Suppressor macrophage treated with lipopolysaccharide for 4 hours (primary cell): ENCODE measurements around the gene GRK7.
"Not testable (repeated sequence)": the region's sequence is repeated elsewhere in the genome, so short reads cannot be mapped to it uniquely, and the experiment has no call there.

Experiments
- DNase-seq: peaks from one replicate; pipeline ENCODE4 v3.0.0-alpha.2; 2020

GRK7 gene

DNA sequence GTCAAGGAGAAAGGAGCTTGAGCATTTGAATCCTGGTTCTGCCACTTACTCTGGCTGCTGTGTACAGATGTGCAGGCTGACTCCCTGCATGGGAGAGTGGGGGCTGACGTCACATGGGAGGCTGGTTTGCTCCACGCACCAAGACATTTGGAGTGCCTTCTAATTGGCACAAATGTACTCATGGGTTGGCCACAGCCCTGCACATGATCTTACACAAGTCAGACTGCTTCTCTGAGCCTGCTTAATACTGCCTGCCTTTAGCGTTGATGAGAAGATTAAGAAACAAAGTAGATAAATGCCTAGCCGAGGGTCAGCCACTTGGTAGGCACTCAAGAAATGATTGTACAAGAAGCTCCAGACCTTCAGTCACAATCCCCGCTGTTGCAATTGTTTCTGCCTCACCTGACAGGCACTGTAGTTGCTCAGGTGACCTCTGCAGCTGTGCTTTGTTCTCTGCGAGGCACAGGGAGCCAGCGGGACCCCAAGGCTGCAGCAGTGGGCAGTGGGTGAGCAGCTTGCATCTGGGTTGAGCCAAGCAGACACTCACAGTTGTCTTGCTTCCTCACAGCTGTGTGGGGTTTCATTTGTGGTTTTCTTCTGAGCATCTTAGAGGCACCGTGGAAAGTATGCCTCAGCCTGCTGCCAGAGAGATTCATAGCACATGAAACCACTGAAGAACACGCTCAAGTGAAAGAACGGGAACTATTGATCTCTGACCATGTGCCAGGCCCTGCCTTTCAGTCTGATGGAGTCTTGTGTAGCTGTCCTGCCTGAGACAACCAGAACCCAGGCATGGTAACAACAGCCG is 33.1 kb downstream of the GRK7 start:
- DNase-seq, result peak; percentile 81

DNA sequence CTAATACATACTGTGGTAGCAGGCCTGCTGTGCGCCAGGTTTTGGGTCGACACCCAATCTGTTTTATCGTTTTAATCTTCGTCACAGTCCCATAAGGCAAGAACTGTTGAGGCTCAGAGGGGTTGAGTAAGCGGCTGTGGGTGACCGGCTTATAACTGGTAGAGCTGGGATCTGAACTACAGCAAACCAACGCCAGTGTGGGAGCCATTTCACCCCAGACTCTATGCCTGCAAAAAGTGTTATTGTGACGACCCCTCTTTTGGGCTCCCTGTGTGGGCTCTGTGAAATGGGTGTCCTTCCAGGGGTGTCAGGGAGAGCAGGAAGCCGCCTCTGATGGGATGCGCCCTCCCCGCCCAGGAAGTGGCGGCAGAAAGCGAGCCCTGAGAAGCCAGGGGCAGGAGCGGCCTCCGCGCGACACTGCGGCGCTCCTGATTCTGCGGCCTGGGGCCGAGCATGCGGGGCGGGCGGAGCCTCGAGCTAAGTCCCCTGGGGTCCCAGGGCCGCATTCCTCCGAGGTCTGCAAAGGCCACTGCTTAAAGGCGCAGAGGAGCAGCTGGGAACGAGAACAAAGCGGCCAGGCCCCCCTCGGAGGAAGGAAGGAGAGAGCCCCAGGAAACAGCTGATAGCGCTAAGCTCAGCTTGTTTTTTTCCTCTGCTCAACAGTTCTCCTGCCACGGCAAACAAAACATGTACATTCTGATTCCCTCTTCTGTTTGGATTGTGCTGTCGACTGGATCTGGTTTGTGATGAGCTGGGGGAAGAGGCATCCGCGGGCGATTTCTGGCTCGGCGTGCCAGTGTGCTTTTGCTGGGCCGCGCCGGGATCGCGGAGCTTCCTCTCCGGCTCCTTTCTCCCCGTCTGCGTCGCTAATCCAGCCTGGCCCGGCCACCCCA is 33.9 kb downstream of the GRK7 start:
- DNase-seq, result peak; percentile 53

DNA sequence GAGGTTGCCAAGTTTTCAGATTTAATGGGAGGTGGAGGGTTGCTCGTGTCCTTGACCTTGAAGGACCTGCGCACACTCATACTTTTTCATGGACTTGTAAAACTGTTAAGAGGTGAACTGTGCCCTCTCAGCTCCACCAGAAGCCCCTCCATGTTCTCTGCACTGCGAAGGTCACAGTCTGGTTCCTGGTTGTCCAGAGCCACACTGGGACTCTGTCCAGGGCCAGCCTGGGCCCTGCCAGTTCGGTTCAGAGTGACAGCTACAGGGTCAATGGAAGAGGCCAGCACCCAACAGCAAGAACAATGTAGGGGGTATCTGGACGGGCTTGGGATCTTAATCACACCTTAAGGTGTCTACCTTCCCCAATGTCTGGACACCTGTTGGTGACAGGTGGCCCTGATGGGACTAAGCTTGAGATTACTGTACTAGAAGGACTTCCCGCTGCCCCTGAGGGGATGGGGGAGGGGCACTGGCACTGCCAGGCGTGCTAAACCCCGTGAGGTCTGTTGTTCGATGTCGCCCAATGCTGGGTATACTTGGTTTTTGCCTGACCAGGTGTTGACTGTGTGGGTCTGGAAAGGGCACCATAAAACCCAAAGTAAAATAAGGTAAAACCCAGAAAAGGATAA is 34.7 kb downstream of the GRK7 start:
- DNase-seq, result no peak

DNA sequence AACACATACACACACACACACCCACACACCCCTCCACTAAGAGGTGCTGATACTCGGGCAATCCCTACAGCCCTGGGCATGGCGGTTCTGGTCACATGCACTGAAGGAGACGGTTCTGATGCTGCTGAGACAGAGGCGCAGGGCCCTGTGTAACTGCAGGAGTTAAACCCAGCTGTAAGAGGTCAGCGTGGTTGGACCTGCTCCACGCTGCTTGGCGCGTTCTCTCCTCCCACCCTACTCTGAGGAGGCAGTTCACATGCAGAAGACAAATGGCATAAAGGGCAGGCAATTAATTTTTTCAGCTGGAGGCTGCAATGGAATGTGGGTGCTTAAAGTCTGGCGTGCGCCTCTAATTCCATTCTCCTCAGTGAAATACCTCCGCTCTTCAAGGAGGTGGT is 35.2 kb downstream of the GRK7 start:
- no peak for DNase-seq

DNA sequence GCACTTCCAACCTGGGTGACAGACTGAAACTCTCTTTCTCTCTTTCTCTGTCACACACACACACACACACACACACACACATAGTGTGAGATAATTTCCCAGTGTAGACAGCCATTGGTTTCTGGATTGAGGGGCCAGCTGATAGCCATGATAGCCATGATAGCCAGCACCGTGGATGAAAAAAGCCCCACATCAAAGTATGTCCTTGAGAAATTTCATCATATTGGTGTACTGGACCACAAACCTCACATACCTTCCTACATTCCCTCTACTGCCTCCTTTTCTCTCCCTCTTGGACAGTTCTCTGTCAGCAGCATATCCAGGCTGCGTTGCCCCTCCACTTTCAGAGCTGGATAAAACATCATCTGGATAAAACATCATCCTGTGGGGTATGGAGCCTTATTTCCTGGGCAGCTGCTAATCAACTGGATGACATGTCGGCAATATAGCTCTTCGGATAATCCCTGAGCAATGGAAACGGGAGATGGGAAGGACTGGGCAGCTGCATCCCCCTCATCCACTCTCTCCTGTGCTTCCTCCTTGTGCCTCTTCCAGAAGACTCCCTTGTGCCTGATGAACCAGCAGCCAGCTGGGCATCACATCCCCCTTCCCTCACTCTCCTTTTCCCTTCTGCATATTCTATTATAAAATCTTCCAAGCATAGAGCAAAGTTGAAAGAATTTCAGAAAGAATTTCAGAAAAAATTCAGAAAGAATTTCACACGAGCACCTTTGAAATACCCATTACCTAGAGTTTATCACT is 39.3 kb downstream of the GRK7 start:
- no peak for DNase-seq

DNA sequence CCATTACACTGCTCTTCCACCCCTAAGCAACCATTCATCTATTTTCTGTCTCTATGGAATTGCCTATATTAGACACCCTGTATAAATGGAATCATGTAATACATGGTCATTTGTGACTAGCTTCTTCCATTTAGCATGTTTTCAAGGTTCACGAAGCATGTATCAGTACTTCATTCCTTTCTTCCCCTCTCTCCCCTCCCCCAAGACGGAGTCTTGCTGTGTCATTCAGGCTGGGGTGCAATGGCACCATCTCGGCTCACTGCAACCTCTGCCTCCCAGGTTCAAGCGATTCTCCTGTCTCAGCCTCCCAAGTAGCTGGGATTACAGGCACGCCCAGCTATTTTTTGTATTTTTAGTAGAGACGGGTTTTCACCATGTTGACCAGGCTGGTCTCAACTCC is 40.3 kb downstream of the GRK7 start:
- not testable (repeated sequence) for DNase-seq

DNA sequence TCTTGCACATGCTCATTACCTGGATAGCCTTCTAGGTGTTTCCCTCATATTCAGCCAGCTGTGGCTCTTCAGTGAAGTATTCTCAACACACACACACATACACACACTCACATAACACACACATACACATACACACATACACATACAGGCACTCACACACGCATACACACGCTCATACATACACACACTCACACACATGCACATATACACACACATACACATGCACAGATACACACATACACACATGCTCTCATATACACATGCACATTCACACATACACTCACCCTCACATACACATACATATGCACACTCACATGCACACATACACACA is 41.2 kb downstream of the GRK7 start:
- DNase-seq, result no peak

DNA sequence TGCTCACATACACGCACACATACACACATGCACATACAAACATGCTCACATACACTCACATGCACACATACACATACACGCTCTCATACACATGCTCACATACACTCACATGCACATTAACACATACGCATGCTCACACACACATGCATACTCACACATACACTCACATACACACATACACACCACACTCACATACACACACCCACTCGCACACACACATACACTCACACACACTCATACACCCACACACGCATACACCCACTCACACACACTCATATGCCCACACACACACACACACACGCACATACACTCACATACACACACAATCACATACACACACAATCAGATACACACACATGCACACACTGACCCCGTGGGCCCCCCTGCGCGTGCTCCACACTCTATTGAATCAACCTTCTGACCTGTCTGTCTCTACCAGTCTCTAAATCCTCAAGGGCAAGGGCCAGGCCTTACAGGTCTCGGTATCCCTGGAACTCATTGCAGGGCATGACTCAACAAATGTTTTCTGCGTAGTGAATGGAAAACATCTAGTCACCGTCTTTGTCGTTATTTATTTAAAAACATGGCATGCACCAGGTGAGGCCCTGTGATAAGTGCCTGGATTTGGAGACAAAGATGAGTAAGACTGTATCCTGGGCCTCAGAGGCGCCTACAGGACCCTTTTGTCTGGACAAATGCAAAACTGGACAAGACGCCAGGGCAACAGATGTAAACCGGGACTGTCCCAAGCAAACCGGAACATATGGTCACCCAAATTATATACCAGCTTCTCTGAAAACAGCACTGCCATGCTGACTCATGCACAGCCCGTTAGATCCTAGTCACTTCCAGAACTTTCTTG is 41.8 kb downstream of the GRK7 start:
- DNase-seq, result no peak

DNA sequence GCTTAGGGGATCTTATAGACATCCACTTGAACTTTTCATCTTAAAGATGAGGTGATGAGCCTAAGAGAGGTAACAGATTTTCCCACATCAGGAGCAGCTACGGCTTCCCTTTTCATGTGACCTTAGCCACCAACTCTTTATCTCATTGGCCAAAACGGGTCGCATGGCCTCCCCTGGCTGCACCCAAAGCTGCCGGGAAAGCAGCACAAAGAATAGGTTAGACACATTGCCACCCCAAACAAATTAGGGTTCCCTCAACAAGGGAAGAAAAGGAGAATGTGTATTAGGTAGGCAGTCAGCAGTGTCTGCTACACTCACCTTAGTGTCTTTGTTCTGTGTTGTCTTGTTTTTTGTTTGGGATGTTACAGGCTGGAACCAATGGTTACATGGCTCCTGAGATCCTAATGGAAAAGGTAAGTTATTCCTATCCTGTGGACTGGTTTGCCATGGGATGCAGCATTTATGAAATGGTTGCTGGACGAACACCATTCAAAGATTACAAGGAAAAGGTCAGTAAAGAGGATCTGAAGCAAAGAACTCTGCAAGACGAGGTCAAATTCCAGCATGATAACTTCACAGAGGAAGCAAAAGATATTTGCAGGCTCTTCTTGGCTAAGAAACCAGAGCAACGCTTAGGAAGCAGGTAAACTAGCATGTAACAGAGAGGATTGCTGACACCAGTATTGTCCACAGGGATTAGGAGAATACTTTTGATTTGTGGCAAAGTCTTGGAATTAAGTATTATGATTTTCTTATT is 44.2 kb downstream of the GRK7 start:
- no peak for DNase-seq

DNA sequence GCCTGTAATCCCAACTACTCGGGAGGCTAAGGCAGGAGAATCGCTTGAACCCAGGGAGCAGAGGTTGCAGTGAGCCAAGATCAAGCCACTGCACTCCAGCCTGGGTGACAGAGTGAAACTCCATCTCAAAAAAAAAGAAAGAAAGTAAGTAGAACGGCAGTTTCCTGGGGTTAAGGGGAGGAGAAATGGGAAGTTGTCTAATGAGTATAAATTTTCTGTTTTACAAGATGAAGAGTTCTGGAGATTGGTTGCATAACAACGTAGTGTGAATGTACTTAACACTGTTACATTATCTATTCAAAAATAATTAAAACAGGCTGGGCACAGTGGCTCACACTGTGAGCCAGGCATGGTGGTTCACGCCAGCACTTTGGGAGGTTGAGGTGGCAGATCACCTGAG is 45.4 kb downstream of the GRK7 start:
- peak; percentile 24 for DNase-seq

DNA sequence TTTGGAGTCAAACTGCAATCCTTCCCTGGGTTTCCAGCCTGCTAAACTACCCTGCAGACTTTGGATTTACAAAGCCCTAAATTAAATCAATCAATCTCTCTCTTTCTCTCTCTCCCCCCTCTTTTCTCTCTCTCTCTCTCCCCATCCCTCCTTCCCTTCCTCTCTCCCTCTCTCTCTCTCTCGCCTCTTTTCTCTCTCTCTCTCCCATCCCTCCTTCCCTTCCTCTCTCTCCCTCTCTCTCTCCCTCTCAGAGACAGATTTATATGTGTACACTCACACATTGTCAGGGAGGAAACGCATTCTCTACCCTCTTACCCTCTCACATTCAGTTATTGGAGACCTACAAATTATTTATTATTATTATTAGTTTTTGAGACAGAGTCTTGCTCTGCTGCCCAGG is 47.0 kb downstream of the GRK7 start:
- DNase-seq, result no peak

DNA sequence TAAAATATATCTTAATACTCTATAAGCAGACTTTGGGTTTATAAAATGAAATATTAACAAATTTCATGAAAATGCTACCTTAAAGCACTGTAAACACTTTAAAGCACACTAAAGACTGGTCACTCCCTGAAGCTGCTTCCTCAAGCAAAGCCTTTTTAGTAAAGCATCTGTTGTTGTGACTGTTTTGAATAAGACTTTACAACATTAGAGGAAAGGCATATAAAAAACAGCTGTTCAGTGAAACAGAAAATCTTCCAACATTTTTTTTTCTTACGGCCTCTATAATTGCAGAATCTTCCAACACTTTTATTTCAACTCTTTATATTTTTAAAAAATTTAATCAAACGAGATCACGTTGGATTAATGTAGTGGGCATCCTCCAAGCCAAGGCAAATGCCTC is 48.1 kb downstream of the GRK7 start:
- DNase-seq, result no peak

DNA sequence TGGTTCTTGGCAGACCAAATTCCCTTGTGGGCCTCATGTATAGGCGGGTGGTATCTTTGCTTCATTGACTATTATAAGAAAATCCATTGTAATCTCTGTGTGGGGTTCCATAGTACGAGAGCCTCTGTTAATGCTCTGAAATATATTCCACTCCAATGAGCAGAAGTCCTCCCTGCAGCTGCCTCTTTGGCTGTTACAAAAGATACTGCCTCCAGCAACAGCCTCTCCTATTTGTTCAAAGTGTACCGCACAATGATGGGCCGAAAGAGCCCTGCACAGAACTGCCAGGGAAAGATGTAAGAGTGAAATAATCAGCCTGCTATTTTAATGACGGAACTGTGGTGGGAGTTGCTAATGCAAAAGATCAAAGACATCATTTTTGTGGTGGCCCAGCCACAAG is 48.9 kb downstream of the GRK7 start:
- no peak for DNase-seq

DNA sequence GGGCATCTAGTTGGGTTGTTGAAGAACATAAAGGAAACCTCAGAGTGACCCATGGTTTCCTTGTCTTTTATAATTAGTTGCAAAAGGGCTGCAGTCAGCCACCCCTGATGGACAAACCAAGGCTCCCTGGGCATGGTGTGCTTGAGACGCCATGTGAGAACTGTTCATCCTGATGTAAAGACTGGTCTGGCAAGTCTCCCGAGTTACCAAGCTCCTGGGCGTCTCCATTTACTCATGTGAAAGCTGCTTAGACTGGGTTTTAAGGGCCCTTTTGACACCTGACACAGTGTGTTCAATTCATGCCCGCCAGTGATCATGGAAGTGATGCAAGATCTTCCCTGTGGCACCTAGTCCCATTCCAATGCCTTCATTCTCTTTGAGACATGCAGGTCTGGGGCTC is 49.4 kb downstream of the GRK7 start:
- no peak for DNase-seq
